DOHH2 (cell line): ENCODE data around the gene SLC12A3.

Source experiments
- EZH2phosphoT487 ChIP-seq: fragments of 200-600 bp; sonication (generic); IDR thresholded peaks from 2 replicates; pipeline ENCODE4 v1.6.1; 2017; ENCODE audit warnings: borderline replicate concordance, mild to moderate bottlenecking, antibody characterized with exemption, low read length, moderate library complexity, mixed read lengths
- TF ChIP-seq, protein P1 (sequence below): fragments of 200-600 bp; sonication (generic); IDR thresholded peaks from one replicate; pipeline ENCODE4 v1.5.1; 2014; ENCODE audit warnings: antibody characterized with exemption, mild to moderate bottlenecking, low read depth, low read length; ENCODE audit not compliant: poor library complexity, severe bottlenecking

DNA sequence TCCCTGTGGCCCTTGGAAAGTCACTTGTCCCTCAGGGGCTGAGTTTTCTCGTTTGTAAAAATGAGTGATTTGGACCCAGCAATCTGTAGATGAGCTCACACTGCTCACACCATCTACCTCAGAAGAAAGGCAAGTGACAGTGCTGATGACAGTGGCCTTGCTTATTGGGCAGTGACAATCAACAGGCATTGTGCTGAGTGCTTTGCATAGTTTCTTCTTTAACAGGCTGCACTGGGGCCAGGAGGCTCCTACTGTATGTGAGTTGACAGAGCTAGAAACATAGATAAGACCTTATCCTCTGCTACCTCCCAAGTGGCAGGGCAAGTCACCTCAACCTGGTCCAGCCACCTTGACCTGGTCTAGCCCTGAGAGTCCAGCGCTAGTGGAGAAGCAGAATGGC is 29.7 kb upstream of the SLC12A3 start:
- TF ChIP-seq, protein P1, sequence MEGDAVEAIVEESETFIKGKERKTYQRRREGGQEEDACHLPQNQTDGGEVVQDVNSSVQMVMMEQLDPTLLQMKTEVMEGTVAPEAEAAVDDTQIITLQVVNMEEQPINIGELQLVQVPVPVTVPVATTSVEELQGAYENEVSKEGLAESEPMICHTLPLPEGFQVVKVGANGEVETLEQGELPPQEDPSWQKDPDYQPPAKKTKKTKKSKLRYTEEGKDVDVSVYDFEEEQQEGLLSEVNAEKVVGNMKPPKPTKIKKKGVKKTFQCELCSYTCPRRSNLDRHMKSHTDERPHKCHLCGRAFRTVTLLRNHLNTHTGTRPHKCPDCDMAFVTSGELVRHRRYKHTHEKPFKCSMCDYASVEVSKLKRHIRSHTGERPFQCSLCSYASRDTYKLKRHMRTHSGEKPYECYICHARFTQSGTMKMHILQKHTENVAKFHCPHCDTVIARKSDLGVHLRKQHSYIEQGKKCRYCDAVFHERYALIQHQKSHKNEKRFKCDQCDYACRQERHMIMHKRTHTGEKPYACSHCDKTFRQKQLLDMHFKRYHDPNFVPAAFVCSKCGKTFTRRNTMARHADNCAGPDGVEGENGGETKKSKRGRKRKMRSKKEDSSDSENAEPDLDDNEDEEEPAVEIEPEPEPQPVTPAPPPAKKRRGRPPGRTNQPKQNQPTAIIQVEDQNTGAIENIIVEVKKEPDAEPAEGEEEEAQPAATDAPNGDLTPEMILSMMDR, result no peak
- no peak for TF ChIP-seq EZH2phosphoT487
